Measurements from ENCODE around the gene MOB3B.

DNA sequence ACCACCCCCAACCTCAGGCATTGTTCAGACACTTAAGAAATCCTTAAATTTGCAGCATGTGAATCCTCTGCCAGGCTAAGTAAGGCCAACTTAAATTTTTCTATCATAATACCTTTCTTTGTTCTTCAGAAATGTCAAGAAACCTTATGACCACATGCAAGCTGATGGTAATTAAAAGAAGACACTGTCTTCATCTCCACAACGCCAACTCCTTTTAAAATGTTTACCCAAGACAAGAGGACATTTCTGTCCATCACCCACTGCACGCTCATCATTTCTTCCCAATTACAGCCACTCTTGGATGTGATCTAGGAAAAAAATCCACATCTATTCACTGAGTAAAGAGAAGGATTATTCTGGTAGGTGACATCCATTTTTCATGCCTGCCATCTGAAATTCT is 11.6 kb downstream of the MOB3B start:
- TF ChIP-seq CTCF (IDR thresholded peaks at IDR 0.05; ENCODE audit: low read length) (no peak), EZH2 (IDR thresholded peaks at IDR 0.05; ENCODE audit: borderline replicate concordance, low read length) (no peak)
